AG04450 (cell line): ENCODE measurements around the gene CRNKL1. TPM values are rescaled to one million over a fixed set of nuclear protein-coding genes. Genes with fewer than 3 reads are reported as not detected.

ENCODE experiments used
- CTCF ChIA-PET: fragments of 300-600, 350-600 bp; formaldehyde crosslinking; extraction: SDS; loops from one replicate; lab custom pipeline; 2022; ENCODE audit warnings: antibody characterized with exemption, inconsistent platforms; lab: Charles Lee
- POLR2A ChIA-PET: fragments of 350-600 bp; formaldehyde crosslinking; extraction: SDS; loops from one replicate; lab custom pipeline; 2021; ENCODE audit warnings: antibody characterized with exemption, inconsistent platforms; lab: Yijun Ruan, JAX
- DNase-seq: peaks from one replicate; pipeline ENCODE4 v3.0.0-alpha.2; 2011; ENCODE audit warnings: low read depth, low spot score
- H3K27ac ChIP-seq: one replicate; pipeline ENCODE4 v1.5.1; 2012; ENCODE audit warnings: low read depth, low read length, control low read depth
- H3K27me3 ChIP-seq: one replicate; pipeline ENCODE4 v1.6.0; 2012; ENCODE audit warnings: low read length; ENCODE audit not compliant: control insufficient read depth, insufficient read depth
- H3K4me3 ChIP-seq: 2 replicates; pipeline ENCODE4 v1.5.1; 2011; ENCODE audit warnings: mild to moderate bottlenecking, low read depth, low read length, control low read depth
- H3K9me3 ChIP-seq: 2 replicates; pipeline ENCODE4 v1.5.1; 2012; ENCODE audit warnings: low read length; ENCODE audit not compliant: control insufficient read depth, insufficient read depth
- CTCF ChIP-seq: IDR thresholded peaks from 2 replicates; pipeline ENCODE4 v1.5.1; 2011; ENCODE audit warnings: low read depth, low read length, control low read depth, inconsistent platforms
- polyA plus RNA-seq: library from polyadenylated mRNA; depleted of rRNA; stranded (reverse); fragments of >200 nt; gene quantifications from 2 replicates; pipeline ENCODE4 v1.2.3, GENCODE V29; 2011

The CRNKL1 gene
- polyA plus RNA-seq, 1 experiment: 21.0 TPM

DNA sequence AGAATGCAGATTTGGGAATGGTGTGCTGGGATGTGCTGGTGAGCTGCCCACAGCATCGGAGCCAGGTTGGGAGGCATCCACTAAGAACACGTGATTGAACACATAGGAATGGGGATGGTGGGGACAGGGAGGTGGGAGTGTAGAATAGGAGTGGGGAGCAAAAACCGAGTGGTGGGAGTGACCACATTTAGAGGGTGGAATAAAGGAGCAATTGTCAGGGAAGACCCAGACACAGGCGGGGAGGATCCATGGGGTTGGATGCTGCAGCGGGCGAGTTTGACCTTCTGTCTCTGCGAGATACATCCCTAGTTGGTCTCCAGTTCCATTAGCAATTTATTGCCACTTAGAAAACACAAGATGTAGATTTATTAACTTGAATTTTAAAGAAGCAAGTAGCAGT is 30.4 kb downstream of the CRNKL1 start:
- Histone ChIP-seq H3K4me3 (no peak overlapping the region), H3K27me3 (no peaks in the 10 kb centered on the region), H3K9me3 (no peaks in the 10 kb centered on the region; the same call in 1 of the 2 replicates), H3K27ac (no peak overlapping the region)
- DNase-seq: no peak
- no peak for TF ChIP-seq CTCF
- ChIA-PET CTCF (no interaction called here), POLR2A (interaction anchor here (0.6 kb wide), 1 partner anchor 19 kb away, joined by 3 read pairs; no protein-coding TSS in a partner anchor)

GRCh38 chr20:20020908-20021307 is 31.4 kb downstream of the CRNKL1 start:
- TF ChIP-seq CTCF: no peak
- no peak overlapping the region for H3K4me3 ChIP-seq
- POLR2A ChIA-PET: interaction anchor here (0.6 to 0.8 kb wide), 3 partner anchors 18 to 423 kb away, joined by 3 read pairs; no protein-coding TSS in a partner anchor
- H3K27ac ChIP-seq: no peak overlapping the region
- no peak for DNase-seq
- CTCF ChIA-PET: no interaction called here
- H3K27me3 ChIP-seq: no peaks in the 10 kb centered on the region
- no peaks in the 10 kb centered on the region; the same call in 1 of the 2 replicates for H3K9me3 ChIP-seq

DNA sequence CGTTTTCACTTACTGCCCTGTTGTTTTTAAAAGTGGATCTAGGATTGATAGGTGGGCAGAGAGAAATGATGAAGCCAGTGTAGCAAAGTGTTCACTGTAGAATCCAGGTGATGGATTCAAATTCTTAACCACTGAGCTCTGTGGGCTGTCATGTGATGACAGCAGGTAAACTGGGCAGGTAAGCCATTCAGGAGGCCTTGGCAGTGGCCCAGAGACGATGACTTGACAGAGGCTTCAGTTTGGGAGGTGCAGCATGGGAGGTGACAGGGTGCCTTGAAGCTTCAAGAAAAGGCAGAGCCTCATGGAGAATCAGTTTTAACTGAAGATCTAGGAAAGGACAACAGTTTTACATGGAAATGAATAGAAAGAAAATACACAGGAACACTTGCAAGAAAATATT is 33.1 kb downstream of the CRNKL1 start:
- ChIA-PET CTCF (no interaction called here), POLR2A (no interaction called here)
- H3K27me3 ChIP-seq: no peaks in the 10 kb centered on the region
- no peak for DNase-seq
- no peaks in the 10 kb centered on the region; the same call in 1 of the 2 replicates for H3K9me3 ChIP-seq
- no peak overlapping the region for H3K27ac ChIP-seq
- TF ChIP-seq CTCF: no peak
- H3K4me3 ChIP-seq: no peak overlapping the region

DNA sequence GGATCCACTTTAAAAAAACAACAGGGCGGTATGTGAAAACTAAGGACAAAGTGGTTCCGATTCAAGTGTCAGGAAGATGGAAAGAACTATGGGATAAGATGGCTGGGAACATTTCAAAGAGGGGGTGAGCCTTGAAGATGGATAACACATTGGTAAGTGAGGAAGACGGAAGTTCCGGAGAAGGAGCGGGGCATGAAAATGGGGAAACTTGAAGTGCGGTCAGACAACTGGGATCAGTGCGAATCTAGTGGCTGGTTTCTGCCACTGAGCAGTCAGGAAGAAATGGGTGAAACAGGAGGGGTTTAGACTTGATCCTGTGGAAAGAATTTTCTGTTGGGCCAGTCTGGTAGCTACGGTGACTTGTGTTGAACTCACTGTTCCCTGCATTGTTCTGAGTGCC is 33.9 kb downstream of the CRNKL1 start:
- Histone ChIP-seq H3K27ac (no peak overlapping the region), H3K9me3 (no peaks in the 10 kb centered on the region; the same call in 1 of the 2 replicates), H3K27me3 (no peaks in the 10 kb centered on the region), H3K4me3 (peak overlapping the region; percentile 87)
- POLR2A ChIA-PET: no interaction called here
- TF ChIP-seq CTCF: no peak
- no peak for DNase-seq
- CTCF ChIA-PET: interaction anchor here (1.5 to 1.8 kb wide), 3 partner anchors 25 to 576 kb away, joined by 3 to 14 read pairs (median 6); no protein-coding TSS in a partner anchor

- POLR2A ChIA-PET: interaction anchor here (1.2 to 1.6 kb wide), 2 partner anchors 34 to 41 kb away, joined by 3 to 7 read pairs; partner anchors contain the start of genes CFAP61 and CRNKL1
- no peaks in the 10 kb centered on the region; the same call in 1 of the 2 replicates for H3K9me3 ChIP-seq
- no peak for DNase-seq
- H3K27ac ChIP-seq: peak overlapping the region; percentile 21
- CTCF ChIA-PET: interaction anchor here (1.1 to 1.9 kb wide), 7 partner anchors 16 to 576 kb away, joined by 3 to 14 read pairs (median 6); partner anchors contain the start of genes CFAP61 and CRNKL1
- no peak for TF ChIP-seq CTCF
- H3K27me3 ChIP-seq: no peaks in the 10 kb centered on the region
- H3K4me3 ChIP-seq: peak overlapping the region; percentile 87
Measured at GRCh38 chr20:20017844-20018185, 34.5 kb downstream of the CRNKL1 start.
